GM23338 (cell line): ENCODE measurements around the gene SMIM14.

Source experiments
- POLR2AphosphoS5 ChIP-seq: IDR thresholded peaks from 2 replicates; pipeline ENCODE4 v1.6.1; 2016; ENCODE audit warnings: antibody characterized with exemption, low read depth
- TF ChIP-seq, protein P1 (sequence below), 2 experiments: fragments of 200-600 bp in 1 of 2; sonication (generic) in 1 of 2; conservative IDR thresholded peaks; 2 replicates each; pipeline versions ENCODE4 v1.5.1 to v1.6.1; 2016 to 2017; ENCODE audit warnings: antibody characterized with exemption in 2 of 2, low read depth in 2 of 2, mild to moderate bottlenecking in 2 of 2, moderate library complexity in 1 of 2

- TF ChIP-seq, protein P1, sequence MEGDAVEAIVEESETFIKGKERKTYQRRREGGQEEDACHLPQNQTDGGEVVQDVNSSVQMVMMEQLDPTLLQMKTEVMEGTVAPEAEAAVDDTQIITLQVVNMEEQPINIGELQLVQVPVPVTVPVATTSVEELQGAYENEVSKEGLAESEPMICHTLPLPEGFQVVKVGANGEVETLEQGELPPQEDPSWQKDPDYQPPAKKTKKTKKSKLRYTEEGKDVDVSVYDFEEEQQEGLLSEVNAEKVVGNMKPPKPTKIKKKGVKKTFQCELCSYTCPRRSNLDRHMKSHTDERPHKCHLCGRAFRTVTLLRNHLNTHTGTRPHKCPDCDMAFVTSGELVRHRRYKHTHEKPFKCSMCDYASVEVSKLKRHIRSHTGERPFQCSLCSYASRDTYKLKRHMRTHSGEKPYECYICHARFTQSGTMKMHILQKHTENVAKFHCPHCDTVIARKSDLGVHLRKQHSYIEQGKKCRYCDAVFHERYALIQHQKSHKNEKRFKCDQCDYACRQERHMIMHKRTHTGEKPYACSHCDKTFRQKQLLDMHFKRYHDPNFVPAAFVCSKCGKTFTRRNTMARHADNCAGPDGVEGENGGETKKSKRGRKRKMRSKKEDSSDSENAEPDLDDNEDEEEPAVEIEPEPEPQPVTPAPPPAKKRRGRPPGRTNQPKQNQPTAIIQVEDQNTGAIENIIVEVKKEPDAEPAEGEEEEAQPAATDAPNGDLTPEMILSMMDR (conservative IDR thresholded peaks at IDR 0.05; ENCODE audit: low read depth in 2 of 2), result no peak
- TF ChIP-seq POLR2AphosphoS5, result no peak
These were observed 47.3 kb upstream of the SMIM14 start for GRCh38 chr4:39685990-39686389.
